ENCODE measurements around the gene HYI.

- TF ChIP-seq, protein P1, sequence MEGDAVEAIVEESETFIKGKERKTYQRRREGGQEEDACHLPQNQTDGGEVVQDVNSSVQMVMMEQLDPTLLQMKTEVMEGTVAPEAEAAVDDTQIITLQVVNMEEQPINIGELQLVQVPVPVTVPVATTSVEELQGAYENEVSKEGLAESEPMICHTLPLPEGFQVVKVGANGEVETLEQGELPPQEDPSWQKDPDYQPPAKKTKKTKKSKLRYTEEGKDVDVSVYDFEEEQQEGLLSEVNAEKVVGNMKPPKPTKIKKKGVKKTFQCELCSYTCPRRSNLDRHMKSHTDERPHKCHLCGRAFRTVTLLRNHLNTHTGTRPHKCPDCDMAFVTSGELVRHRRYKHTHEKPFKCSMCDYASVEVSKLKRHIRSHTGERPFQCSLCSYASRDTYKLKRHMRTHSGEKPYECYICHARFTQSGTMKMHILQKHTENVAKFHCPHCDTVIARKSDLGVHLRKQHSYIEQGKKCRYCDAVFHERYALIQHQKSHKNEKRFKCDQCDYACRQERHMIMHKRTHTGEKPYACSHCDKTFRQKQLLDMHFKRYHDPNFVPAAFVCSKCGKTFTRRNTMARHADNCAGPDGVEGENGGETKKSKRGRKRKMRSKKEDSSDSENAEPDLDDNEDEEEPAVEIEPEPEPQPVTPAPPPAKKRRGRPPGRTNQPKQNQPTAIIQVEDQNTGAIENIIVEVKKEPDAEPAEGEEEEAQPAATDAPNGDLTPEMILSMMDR (IDR thresholded peaks at IDR 0.05), result no peak
- TF ChIP-seq POLR2A (IDR thresholded peaks at IDR 0.05), result no peak
Measured at GRCh38 chr1:43437031-43437973, 16.4 kb downstream of the HYI start.
